Progenitor cell of endocrine pancreas (in vitro differentiated cells): Measurements from ENCODE around the gene NOC2L. TPM values are rescaled to one million over a fixed set of nuclear protein-coding genes. Genes with fewer than 3 reads are reported as not detected.

ENCODE experiments used
- DNase-seq: peaks from one replicate; pipeline ENCODE4 v3.0.0; 2021; ENCODE audit warnings: low spot score; ENCODE audit not compliant: unreplicated experiment
- H3K27ac Mint-ChIP-seq: 2 replicates; pipeline ENCODE4 v1.8.0; 2021; ENCODE audit warnings: mild to moderate bottlenecking, moderate library complexity, mixed read lengths
- H3K27me3 Mint-ChIP-seq: 2 replicates; pipeline ENCODE4 v1.8.0; 2021; ENCODE audit warnings: mixed read lengths
- H3K36me3 Mint-ChIP-seq: 2 replicates; pipeline ENCODE4 v1.8.0; 2022; ENCODE audit warnings: mixed read lengths; ENCODE audit not compliant: insufficient read depth
- H3K4me1 Mint-ChIP-seq: 2 replicates; pipeline ENCODE4 v1.8.0; 2021; ENCODE audit warnings: low read depth, mixed read lengths
- H3K4me3 Mint-ChIP-seq: 2 replicates; pipeline ENCODE4 v1.8.0; 2021; ENCODE audit warnings: low read depth, mild to moderate bottlenecking, moderate library complexity, mixed read lengths
- H3K9me3 Mint-ChIP-seq: 2 replicates; pipeline ENCODE4 v1.8.0; 2021; ENCODE audit warnings: low read depth, mixed read lengths
- total RNA-seq: library from RNA; stranded (reverse); gene quantifications from 2 replicates; pipeline ENCODE4 v1.2.1, GENCODE V29; 2021
- TF ChIP-seq, protein P1 (sequence below): fragments of 200-600 bp; sonication (generic); IDR thresholded peaks from one replicate; pipeline ENCODE4 v1.5.0; 2021; ENCODE audit warnings: antibody characterized with exemption, mild to moderate bottlenecking; ENCODE audit not compliant: unreplicated experiment

NOC2L gene
- total RNA-seq, 1 donor from 2014 or later, result 78.2 TPM

DNA sequence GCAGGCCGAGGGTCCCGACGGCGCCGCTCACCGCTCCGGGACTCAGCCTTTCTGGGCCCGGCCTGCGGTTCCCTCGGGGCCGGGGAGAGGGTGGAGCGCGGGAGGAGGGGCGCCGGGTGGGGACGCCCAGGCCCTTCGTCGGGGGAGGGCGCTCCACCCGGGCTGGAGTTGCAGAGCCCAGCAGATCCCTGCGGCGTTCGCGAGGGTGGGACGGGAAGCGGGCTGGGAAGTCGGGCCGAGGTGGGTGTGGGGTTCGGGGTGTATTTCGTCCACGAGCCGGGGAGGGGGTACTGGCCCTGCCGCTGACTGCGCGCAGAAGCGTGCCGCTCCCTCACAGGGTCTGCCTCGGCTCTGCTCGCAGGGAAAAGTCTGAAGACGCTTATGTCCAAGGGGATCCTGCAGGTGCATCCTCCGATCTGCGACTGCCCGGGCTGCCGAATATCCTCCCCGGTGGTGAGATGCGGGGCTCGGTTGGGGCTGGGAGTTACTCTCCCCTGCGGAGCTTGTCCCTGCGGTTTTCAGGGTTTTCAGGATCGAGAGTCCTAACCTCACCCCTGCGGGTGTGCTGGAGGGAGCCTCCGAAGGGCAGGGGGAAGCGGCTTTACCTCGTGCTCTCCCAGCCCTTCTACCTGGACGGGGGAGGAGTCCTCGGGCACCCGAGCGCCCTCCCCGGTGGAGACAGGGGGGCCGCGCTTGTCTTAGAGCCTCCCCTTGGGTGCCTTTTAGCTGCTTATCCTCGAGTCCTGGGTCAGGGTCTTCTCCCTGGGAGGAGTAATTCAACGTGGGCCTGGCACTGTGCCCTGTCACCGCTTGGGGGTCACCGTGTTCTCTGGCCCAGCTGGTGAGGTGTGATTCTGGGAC is 33.3 kb downstream of the NOC2L start:
- Mint-ChIP-seq H3K36me3 (peaks cover 3% of the 10 kb centered on the region), H3K9me3 (no peaks in the 10 kb centered on the region), H3K27me3 (peaks cover 55% of the 10 kb centered on the region), H3K4me1 (peaks cover 10% of the 10 kb centered on the region), H3K4me3 (peak overlapping the region; percentile 65), H3K27ac (no peak overlapping the region)
- DNase-seq, result no peak
- TF ChIP-seq, protein P1, sequence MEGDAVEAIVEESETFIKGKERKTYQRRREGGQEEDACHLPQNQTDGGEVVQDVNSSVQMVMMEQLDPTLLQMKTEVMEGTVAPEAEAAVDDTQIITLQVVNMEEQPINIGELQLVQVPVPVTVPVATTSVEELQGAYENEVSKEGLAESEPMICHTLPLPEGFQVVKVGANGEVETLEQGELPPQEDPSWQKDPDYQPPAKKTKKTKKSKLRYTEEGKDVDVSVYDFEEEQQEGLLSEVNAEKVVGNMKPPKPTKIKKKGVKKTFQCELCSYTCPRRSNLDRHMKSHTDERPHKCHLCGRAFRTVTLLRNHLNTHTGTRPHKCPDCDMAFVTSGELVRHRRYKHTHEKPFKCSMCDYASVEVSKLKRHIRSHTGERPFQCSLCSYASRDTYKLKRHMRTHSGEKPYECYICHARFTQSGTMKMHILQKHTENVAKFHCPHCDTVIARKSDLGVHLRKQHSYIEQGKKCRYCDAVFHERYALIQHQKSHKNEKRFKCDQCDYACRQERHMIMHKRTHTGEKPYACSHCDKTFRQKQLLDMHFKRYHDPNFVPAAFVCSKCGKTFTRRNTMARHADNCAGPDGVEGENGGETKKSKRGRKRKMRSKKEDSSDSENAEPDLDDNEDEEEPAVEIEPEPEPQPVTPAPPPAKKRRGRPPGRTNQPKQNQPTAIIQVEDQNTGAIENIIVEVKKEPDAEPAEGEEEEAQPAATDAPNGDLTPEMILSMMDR, result no peak

DNA sequence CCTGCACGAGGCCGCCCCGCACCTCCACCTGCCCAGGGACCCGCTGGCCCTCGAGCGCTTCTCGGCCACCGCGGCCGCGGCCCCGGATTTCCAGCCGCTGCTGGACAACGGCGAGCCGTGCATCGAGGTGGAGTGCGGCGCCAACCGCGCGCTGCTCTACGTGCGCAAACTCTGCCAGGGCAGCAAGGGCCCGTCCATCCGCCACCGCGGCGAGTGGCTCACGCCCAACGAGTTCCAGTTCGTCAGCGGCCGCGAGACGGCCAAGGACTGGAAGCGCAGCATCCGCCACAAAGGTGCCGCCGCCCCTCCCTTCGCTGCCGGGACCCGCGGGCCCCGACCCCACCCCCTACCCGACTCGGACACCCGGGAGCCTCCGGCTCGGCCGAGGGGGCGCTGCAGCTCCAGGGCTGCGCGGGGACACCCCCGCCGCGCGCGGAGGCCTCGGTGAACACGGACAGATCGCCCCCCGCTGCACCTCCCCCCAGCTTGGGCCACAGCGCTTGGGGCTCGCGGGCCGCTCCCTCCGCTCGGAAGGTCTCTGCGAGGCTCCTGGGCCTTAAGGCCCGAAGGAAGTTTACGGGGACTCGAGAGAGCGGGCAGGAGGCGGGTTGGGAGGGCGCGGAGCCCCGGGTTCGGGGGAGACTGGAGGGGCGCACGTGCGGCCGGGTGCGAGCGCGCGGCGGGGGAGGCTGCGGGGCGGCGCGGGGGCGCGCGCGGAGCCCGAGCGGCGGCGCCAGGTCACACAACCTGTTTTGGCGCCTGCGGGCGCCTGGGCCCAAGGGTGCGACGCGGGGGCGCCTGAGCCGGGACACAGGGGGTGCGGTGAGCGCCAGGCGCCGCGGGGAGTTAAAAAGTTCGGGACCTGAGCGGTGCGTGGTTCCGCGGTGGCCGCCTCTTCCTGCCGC is 34.1 kb downstream of the NOC2L start:
- TF ChIP-seq, protein P1, result peak; percentile 9
- Mint-ChIP-seq H3K27me3 (peaks cover 58% of the 10 kb centered on the region), H3K9me3 (no peaks in the 10 kb centered on the region), H3K4me1 (peaks cover 16% of the 10 kb centered on the region), H3K4me3 (peak overlapping the region; percentile 57), H3K36me3 (peaks cover 3% of the 10 kb centered on the region), H3K27ac (no peak overlapping the region)
- DNase-seq, result no peak

DNA sequence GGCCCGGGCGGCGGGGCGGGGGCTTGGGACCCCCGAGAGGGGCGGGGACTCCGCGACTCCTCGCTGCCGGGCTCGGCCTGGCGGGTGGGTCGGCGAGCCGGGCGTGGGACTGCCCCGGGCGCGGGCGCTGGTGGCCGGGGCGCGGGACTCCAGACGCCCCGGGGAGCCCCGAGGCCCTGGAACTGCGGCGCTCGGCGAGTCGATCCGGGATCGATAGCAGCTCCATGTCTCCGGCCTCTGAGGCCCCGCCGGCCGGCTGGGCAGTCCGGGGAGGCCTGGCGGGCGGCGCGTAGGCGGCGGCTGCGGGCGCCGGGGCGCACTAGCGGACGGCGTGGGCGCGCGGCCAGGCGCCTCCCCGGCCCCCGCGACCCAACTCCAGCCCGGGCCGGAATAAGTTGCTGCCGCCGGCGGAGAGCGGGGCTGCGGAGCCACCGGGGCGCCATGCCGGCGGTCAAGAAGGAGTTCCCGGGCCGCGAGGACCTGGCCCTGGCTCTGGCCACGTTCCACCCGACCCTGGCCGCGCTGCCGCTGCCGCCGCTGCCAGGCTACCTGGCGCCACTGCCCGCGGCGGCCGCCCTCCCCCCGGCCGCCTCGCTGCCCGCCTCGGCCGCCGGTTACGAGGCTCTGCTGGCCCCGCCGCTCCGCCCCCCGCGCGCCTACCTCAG is 34.9 kb downstream of the NOC2L start:
- peaks cover 16% of the 10 kb centered on the region for H3K4me1 Mint-ChIP-seq
- peak overlapping the region; percentile 57 for H3K4me3 Mint-ChIP-seq
- TF ChIP-seq, protein P1, result no peak
- DNase-seq, result no peak
- H3K36me3 Mint-ChIP-seq, result peaks cover 3% of the 10 kb centered on the region
- peaks cover 55% of the 10 kb centered on the region for H3K27me3 Mint-ChIP-seq
- no peaks in the 10 kb centered on the region for H3K9me3 Mint-ChIP-seq
- H3K27ac Mint-ChIP-seq, result no peak overlapping the region

DNA sequence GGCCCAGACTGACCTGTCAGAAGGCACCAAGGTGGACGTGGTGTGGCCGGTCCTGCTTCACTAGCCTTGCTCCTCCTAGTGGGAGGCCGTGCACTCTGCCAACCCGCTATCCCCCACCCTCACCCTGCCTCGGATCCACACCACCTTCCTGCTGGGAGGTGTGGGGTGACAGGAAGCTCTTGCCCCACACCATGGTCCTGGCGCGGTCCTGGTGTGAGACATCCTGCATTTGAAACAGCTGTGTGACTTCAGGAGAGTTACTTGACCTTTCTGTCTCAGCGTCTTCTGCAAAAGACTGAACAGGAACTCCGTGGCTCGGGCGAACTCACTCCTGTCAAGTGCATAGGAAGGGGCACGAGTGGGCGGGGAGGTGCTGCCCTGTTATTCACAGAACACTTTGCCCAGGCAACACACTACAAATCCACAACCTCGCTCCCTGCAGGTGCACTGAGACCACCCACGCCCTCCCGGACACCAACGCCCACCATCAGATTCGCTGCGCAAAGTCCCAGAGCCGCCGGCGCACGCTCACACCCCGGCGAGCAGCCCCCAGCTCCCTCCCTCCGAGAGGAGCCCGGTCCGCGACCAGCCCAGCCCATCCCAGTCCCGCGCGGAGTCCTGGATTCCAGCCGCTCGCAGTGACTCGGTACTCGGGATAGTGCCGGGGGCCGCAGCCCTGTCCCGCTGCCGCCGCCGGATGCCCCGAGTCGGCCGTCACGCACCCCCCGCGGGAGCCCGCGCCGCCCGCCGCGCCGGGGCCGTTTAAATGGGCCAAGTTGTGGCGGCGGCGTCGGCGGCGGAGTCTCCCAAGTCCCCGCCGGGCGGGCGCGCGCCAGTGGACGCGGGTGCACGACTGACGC is 35.7 kb downstream of the NOC2L start, which contains the start of gene SAMD11:
SAMD11 (plus strand) TSS at position 793 of the 860 bp plus-strand sequence. CDS start 509 bp downstream, outside the sequence.
- Mint-ChIP-seq H3K4me1 (peaks cover 16% of the 10 kb centered on the region), H3K4me3 (peak within 1 kb of the TSS; percentile 74), H3K9me3 (no peaks in the 10 kb centered on the region), H3K36me3 (peaks cover 3% of the 10 kb centered on the region), H3K27me3 (peaks cover 54% of the 10 kb centered on the region), H3K27ac (no peak within 1 kb of the TSS)
- TF ChIP-seq, protein P1, result no peak
- peak; percentile 80 for DNase-seq
